Stimulated activated CD4-positive, alpha-beta T cell treated with anti-CD3 and anti-CD28 coated beads, Interleukin-4, amount 100 ng/mL, for 1 hour (primary cell): ENCODE data around the gene AGAP1.

Source experiments
- DNase-seq: peaks from one replicate; pipeline ENCODE4 v3.0.0-alpha.2; 2020

Gene AGAP1

DNA sequence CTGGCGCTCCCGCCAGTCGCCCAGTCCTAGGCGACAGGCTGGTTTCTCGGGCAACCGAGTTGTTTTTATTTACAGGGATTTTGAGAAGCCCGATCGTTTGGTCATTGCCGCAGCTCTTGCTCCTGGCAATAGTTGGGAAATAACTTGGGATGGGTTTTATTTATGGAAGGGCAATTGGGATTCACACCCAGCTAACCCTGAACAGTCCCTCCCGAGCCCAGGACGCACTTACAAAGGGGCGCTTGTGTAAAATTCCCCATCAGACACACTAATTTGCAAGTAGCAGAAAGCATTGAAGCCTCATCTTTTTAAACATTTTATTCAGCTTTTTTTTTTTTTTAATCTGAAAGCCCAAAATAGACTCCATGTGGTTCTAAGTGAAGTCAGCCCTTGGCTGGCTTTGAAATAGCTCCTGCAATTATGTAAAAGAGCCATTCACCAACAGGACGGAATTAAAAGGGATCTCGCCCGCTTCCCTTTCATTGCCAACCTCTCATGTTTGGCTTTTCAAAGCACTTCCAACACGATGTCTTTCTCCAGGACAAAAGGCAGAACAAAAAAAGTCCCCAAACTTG lies 677.9 kb downstream of the AGAP1 start:
- no peak for DNase-seq

DNA sequence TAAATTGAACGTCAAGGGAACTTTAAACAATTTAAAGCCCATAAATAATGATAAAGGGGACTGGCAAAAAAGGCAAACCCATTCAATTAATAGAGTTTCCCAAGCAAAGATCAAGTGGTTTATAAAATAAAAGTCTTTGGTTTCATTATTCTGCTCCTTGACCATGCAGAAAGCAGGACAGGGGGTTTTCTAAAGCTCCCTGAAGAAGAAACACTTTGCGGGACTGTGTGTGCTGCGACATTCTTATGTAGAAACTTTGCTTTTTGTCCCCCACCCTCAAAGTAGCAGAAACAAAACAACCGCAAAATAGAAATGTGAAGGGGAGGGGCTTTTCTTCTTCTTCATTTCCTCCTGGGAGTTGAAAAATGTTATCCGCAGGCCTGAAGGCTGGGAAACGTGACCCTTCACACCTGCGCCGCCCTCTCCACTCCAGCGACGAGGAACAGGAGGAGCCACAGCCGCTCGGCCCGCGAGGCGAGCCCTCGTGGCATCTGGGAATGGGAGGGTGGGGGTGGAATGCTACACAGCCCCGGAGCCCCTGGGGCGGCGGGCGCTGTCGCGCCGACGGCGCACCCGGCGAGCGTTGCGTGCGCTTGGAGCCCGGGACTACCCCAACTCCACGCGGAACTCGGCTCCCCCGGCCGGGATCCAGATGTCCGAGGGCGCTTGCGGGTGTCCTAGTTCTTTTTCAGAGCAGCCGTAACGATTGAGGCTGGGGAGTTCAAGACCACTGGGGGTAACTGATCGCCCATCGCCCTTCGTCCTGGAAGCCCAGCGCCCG lies 678.6 kb downstream of the AGAP1 start:
- no peak for DNase-seq

DNA sequence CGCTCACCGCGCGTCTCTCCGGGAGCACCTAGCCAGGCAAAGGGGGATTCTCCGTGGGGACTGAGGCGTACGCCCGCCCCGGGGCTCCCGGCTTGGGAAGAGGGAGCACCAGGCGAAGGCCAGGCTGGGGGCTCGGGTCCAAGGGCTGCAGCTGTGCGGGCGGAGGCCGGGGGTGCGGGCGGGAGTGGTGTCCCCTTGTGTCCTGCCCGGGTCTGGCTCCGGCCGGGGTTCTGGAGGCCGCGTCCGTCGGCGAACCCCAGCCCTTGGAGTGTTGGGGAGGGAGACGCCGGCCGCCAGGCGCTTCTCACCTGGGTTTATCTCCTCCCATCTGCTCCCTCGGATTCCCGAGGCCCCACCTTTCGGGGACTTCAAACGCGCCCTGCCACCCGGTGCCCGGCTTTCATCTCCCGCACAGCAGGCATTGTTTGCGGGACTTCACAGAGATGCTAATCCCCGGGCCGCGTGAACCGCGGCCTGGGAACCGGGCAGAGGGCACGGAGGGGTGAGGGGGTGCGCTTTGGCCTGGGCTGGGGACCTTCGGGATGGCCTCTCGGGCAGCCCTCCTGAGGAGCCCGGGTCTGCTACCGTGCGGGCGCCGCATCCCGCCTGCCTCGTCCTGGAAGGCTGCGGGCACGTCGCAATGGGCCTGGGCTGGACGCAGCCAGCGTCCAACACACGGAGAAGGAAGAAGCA lies 679.3 kb downstream of the AGAP1 start:
- DNase-seq = no peak

DNA sequence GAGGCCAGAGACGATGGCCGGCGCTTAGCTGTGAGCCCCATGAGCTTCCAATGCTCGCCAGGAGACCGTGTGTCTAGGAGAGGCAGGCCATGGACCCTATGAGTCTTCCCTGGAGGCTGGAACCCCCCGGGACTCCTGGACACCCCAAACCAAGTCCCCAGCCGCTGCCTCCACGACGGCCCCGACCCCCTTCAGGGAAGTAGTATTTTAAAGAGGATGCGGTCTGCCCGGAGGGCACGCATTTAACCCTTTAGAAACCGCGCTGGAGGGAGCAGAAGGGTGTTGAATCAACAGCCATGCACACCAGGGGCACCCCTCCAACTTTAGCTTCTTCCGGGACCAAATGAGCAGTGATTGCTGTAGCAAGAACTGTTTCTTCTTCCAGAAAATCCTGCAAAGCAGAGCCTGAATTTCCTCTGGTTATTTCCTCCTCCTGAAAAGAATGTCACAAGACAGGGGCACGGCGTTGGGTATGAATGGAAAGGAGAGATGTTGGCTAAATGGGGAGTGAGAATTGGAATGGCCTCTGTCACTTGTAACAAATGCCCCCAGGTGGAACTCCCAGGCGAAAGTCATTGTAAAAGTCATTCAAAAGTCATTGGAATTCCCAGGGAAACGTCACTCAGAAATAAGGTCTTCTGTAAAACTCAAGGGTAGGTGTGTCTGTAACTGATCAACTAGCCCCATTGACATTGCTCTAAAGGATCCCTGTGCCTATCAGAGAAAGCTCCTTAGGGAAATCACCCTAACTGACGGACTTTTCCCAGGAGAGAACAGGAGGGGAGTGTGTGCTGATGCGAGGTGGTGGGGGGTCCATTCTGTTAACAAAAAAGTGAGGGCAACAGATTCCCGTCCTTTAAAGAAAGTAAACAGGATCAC lies 680.1 kb downstream of the AGAP1 start:
- no peak for DNase-seq

DNA sequence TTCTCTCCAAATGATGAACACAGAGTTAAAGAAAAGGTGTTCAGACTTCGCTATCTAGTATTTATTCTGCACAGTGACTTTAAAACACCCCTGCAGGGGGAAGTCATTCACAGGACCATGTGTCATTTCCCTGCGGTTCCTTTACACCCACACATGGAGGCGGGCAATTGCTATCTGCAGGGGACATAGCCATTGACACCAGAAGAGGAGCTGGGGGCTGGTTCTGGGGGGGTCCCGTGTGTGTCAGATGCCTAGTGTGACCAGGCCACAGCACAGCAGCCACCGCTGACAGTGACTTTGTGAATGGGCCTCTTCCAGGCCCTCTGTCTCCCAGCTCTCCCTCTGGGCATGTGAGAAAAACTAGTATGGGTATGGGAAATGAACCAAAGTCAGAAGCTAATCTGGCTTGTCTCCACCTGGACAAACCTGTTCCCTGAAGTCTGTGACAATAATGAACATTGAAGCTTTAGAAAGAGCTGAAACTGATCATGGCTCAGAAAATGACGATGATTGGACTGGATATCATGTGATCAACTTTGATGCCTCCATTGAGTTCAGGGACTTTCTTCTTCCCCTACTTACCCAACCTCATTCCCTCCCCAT lies 681.8 kb downstream of the AGAP1 start:
- DNase-seq = no peak

DNA sequence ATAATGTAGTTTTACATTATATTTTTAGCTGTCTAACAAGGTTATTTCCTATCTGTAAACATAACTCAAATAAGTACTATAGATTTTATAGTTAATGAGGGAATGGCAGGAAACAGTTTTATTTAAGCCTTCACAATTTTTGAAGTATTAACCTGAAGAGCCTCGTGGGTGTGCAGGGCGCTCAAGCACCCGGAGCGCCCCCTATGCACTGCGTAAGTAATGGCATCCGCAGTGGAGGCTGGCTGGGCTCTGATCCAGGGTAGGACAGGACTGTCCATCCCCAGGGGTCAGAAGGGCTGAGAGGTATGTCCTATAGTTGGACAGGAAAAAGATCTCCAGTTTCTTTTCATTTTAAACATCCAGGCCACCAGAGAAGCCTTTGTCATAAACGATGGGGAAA lies 682.6 kb downstream of the AGAP1 start:
- DNase-seq = no peak

DNA sequence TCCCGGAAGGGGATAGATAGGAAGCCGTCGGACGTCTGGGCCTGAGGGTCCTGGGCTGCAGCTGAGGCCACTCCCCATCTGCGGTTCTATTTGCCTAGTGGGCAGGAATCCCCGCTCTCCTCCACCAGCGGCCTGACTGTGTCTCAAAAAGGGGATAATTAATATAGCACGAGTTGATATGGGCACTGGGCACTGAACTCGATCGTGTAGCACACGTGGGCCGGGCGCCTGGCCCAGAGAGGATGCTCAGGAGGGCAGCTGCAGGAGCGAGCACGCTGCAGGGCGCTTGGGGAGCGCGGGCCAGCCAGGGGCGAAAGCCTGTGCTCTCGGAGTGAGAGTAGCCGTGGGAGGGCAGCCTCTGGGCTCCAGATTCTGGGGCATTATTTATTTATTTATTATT lies 683.1 kb downstream of the AGAP1 start:
- DNase-seq = no peak

DNA sequence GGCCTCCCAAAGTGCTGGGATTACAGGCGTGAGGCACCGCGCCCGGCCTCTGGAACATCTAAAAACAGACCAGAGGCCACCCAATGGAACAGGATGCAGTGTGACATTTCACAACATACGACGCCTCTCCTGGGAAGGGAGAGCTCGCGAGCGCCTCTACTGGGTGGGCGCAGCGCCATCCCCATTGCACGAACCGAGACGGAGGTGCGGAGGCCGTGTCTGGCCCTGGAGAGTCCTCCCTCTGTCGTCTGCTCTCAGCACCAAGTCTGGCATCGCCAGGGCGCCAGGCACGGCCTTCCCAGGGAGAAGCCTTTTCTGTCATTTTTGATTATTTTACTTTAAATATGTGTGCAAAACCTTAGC lies 683.7 kb downstream of the AGAP1 start:
- DNase-seq = peak; percentile 37

DNA sequence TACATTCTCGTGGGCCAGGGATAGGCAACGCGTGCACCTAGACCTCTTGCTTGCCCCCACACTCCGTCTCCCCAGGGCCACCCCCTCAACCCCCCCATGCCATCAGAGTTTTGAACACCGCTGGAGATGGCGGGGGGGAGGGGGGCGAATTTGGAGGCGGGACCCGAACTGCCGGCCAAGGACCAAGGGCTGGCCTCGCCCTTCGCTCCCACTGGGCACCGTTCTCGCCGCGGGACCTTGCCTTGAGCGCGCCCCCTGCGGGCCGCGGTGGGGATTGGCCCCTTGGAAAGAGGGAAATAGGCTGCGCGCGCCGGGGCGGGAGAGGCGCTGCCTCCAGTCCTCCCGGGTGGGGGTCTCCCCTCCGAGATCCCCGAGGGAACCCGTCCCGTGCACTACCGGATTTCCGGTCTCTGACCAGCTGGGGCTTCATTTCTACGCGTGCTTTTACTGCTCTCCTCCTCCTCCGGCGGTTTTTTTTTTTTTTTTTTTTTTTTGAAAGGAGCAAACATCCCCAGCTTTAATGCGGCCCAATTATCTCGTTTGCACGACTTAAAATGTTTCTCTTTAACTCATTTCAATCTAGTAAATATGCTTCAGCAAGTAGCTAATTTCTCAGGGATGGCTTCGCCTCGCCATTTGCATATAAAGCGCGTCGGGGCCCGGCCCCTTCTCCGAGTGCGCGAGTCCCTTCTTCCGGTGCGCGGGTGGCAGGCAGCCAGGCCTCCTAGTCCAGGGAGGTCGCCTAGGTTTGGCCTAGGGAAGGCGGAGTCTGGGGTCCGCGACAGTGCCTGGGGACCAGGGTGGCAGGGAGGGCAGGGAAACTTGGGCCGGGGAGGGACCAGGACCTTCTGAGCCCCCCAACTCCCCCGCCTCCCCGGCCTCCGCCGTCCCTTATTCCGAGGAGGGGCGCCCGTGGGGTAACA lies 684.4 kb downstream of the AGAP1 start:
- DNase-seq = peak; percentile 25

DNA sequence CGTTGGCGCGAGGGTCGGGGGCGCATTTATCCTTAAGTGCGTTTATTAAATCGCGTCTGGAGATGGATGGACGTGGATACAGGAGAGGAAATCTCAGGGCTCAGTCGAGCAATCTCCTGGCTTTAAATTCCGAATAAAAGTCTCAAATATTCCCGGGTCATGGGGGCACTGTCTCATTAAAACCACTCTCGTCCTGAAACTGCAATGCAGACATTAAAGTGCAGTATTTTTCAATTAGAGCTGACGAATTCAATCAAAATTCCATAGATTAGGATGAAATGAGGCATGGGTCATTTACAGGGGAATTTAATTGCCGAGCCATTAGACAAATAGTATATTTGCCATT lies 685.0 kb downstream of the AGAP1 start:
- DNase-seq = no peak

DNA sequence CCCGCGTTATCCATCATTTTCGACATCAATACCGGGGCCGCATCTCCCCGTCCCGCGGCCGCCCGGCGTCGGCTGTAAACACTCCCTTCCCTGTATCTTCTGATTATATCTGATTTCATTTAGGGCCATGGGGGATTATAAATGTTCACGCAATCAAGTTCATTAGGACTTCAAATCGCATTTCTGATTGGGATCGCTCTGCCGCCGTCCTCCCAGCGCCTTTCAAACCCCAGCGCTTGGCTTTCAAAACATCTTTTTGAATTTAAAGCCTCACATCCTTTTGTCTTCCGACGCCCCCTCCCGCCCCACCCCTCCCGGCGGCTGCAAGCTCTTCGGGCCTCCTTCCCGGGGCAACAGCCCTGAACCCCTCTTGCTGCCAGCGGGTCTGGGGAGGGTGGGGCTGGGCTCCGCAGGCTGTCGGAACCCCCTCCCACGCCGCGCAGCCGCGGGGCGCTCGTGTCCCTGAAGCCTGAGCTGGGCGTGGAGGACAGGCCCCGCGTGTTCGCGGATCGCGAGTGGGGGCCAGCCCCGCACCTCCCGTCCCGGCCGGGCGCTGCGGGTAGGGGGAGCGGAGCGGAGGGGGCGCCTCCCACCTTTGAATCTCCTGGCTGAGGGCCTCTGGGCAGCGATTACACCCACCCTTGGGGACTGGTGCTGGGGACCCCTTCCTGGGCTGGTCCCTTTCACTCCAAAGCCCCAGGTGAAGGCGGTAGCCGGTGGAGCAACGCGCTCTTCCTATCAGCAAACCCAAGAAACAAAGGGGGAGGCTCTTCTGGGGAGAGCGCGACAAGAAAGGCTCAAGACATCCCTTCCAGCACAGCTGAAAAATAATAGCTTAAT lies 685.6 kb downstream of the AGAP1 start:
- no peak for DNase-seq

DNA sequence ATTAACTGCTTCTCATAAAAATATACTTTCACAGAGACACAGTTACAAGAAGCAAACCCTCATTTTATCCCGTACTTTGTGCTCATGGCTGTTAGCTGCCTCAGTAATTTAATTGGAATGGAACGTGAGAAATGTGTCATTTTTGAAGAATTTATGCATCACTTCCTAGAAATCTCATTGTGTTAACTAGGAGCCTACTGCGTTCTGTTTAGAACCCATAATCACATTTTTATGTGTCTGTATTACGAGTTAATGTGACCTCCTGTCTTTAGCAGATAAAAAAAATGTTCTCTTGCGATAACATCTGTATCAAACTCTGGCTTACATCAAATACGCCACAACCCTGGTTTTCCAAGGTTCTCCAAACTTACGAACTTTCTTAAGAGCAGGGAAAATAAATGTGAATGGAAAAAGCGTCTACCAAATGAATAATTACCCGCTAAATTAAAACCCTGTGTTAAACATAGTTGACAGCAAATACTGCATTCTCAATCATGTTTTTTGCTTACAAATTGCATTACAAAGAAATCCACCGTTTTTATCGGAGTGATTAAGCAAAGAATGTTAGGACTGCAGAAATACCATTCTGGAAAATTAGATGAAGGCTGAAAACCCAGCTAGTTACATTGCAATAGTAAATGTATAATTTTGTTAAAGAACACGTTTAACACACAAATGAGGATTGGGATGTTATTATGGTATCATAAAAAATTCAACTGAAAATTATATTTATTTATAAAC lies 686.4 kb downstream of the AGAP1 start:
- DNase-seq = no peak

DNA sequence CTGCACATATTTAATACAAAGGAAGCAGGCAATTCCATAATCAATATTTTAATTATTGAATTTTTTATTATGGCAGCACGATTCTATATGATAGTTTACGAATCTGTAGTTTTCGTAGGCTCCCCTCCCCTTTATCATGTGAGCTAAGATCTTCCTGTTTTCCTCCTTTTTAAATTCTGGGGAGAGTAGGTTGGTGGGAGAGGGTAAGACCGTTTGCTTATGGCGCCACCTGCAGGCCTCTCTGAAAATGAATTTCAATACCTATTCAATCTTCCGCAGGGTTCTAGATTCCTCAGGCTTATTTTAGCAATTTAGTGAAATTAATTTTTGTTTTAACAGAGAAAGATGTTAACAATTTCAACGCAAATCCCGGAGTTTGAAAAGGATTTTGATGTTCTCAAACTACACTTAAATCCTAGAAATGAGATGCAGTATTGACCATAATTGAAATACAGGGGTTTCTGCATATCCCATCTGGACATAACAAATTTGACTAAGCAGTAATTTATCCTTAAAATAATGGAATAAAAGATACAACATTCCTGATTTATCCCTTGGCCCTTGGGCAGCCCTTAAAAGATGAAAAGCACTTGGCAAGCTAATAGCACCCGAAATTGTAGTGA lies 687.1 kb downstream of the AGAP1 start:
- peak; percentile 34 for DNase-seq
